HG02852 (cell line): ENCODE data around the gene COX19.
"Not testable (repeated sequence)": the region's sequence is repeated elsewhere in the genome, so short reads cannot be mapped to it uniquely, and the experiment has no call there.

Source experiments
- ATAC-seq: cut with Tn5 transposase; IDR thresholded peaks from one replicate; pipeline ENCODE4 v1.9.1; 2021; ENCODE audit warnings: mild to moderate bottlenecking, moderate library complexity; ENCODE audit not compliant: unreplicated experiment

COX19 gene

GRCh38 chr7:1011297-1012003, 36.1 kb upstream of the COX19 start:
- no peak for ATAC-seq

- ATAC-seq = no peak
Observed at GRCh38 chr7:1010226-1010625, 34.9 kb upstream of the COX19 start.

- no peak for ATAC-seq
Observed at GRCh38 chr7:1009747-1010146, 34.4 kb upstream of the COX19 start.

GRCh38 chr7:1008733-1009363, 33.5 kb upstream of the COX19 start:
- ATAC-seq = no peak

GRCh38 chr7:1007901-1008300, 32.6 kb upstream of the COX19 start:
- ATAC-seq = no peak

- no peak for ATAC-seq
Observed at GRCh38 chr7:1005303-1005702, 30.0 kb upstream of the COX19 start.

GRCh38 chr7:1004018-1004852, 28.9 kb upstream of the COX19 start:
- ATAC-seq = no peak

- ATAC-seq = not testable (repeated sequence)
Observed at GRCh38 chr7:1002445-1002844, 27.1 kb upstream of the COX19 start.

- not testable (repeated sequence) for ATAC-seq
Observed at GRCh38 chr7:1002026-1002425, 26.7 kb upstream of the COX19 start.

- ATAC-seq = not testable (repeated sequence)
Observed at GRCh38 chr7:1001069-1001770, 25.9 kb upstream of the COX19 start.

GRCh38 chr7:999941-1000935, 24.9 kb upstream of the COX19 start:
- no peak for ATAC-seq

- no peak for ATAC-seq
Observed at GRCh38 chr7:999149-999879, 24.0 kb upstream of the COX19 start.

- no peak for ATAC-seq
Observed at GRCh38 chr7:997404-998395, 22.4 kb upstream of the COX19 start.

- no peak for ATAC-seq
Observed at GRCh38 chr7:996079-996872, 20.9 kb upstream of the COX19 start.

- ATAC-seq = no peak
Observed at GRCh38 chr7:995571-995970, 20.2 kb upstream of the COX19 start.

- no peak for ATAC-seq
Observed at GRCh38 chr7:994592-995308, 19.4 kb upstream of the COX19 start.
